HG03342 (cell line): Measurements from ENCODE around the gene ITPKC.

Source experiments
- ATAC-seq: cut with Tn5 transposase; IDR thresholded peaks from one replicate; pipeline ENCODE4 v1.9.1; 2021; ENCODE audit warnings: mild to moderate bottlenecking, moderate library complexity; ENCODE audit not compliant: unreplicated experiment

The ITPKC gene

DNA sequence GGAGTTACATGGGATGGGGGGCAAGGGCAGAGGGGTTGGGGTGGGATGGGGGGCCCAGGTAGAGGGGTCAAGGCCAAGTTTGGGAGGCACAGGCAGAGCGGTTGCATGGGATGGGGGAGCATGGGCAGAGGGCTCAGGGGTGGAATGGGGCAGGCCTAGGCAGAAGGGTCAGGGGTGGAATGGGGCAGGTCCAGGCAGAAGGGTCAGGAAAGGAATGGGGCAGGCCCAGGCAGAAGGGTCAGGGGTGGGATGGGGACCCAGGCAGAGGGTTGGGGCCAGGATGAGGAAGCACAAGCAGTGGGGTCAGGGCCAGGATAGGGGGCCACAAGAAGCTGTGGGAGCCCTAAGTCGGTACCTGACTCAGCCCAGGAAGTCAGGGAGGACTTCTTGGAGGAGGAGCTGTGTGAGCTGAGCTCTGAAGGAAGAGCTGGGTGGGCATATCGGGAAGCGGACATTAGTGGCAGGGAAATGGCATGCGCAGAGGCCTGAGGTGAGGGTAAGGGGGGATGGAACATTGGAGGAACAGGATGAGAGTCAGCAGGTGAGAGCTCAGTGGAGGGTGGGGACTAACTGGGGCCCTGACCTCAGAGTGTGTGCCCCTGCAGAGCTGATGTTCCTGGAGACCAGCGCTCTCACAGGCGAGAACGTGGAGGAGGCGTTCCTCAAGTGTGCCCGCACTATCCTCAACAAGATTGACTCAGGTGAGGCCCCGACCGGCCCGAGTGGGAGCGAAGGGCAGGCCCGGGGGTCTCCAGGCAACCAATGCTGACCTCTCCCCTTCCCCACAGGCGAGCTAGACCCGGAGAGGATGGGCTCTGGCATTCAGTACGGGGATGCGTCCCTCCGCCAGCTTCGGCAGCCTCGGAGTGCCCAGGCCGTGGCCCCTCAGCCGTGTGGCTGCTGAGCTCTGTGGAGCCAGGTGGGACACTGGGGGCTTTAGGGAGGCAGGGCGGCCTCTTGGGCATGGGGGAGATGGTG lies 69.4 kb downstream of the ITPKC start:
- no peak for ATAC-seq
